IPS DF 4.7 (cell line): ENCODE results near the gene RNASET2.
"Not testable (repeated sequence)": the region's sequence is repeated elsewhere in the genome, so short reads cannot be mapped to it uniquely, and the experiment has no call there.

ENCODE experiments used
- DNase-seq: peaks from one replicate; pipeline ENCODE4 v3.0.0-alpha.2; 2013; ENCODE audit warnings: low spot score; ENCODE audit errors: extremely low read depth

The RNASET2 gene

DNA sequence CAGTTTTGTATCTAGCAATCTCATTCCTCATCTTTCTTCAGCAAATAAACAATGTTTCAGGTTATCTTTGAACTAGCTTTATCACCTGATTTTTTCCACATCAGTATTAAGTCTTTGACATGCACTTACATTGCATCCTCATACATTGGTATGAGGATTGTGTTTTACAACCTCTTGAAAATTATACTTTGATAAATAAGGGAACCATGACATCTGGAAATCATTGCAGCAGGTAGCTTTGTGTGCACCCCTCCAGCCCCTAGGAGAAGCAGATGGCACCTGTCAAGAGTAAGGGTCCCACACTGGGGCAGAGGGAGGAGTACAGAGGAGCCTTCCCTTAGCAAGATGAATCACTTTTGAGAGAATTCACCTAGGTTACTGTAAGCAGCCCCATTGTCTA is 13.7 kb upstream of the RNASET2 start:
- DNase-seq: no peak

DNA sequence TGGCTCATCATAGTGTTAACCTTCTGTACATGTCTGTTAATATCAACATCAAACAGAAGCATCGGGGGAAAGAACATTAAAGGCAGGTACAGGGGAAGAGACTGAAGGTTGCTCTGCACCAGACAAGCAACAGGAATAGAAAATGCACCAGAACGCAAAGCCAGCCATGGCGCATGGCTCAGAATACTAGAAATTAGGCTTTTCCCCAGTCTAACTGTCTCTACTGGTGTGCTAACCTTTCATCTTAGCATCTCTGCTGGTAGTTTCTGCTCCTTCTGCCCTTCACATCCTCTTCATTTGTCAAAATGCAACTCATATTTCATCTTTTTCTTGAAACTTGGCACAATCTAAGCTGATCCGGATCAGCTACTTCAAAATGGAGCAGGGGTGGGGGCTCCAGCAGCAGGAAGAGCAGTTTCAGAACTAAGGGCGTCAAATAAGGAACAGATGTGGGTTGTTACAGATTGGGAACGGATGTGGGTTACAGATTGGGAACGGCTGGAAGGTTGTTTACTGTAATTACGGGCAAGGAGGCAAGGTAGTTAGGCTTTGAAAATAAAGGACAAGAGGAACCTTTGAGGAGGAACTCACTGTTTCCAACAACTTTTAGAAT is 13.1 kb upstream of the RNASET2 start:
- no peak for DNase-seq

DNA sequence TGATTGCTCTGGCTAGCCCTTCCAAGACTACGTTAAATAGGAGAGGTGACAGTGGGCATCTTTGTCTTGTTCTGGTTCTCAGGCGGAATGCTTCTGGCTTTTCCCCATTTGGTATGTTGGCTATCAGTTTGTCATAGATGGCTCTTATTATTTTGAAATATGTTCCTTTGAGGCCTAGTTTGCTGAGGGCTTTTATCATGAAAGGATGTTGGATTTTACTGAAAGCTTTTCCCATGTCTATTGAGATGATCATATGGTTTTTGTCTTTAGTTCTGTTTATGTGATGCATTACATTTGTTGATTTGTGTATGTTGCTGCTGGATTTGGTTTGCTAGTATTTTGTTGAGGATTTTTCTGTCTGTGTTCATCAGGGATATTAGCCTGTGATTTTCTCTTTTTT is 9.9 kb upstream of the RNASET2 start:
- no peak for DNase-seq

DNA sequence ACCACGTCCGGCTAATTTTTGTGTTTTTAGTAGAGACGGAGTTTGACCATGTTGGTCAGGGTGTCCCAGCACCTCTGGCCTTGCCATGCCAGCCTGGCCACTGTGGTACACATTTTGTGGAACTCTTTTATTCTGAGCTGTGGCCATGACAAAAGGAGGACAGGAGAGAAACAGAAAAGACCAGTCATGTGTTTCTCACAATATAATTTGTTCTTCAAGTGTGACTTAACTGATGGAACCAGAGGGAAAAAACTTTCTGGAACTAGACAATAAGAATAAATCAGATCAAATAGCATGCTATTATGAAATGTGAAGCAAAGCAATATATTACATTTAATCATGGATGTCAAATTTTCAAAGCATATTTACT is 4.2 kb upstream of the RNASET2 start:
- DNase-seq: no peak

DNA sequence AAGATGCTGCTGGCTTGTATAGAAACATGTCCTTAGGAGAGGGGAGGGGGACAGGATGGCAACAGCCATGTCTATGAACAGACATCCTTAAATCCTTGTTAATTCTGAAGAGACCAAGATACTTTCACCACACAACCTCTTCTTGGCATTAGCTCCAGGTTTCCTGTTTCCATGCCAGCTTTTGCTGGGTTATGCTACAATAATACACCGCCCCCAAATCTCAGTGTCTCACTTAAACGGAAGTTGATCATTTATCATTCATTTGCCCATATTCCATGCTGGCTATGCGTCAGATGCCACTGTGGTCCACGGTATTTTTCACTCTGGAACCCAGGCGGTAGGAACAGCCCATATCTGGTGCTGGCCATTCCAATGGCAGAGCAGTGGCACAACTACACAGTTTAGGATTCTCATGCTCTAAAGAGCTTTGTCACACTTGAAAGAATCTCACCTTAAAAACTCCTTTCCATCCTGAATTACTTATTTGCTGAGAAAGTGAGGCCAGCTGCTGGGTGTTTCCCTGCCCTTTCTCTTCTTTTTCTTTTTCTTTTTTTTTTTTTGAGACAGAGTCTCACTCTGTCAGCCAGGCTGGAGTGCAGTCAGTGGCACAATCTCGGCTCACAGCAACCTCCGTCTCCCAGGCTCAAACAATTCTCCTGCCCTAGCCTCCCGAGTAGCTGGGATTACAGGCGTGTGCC is 3.7 kb upstream of the RNASET2 start:
- DNase-seq: no peak

DNA sequence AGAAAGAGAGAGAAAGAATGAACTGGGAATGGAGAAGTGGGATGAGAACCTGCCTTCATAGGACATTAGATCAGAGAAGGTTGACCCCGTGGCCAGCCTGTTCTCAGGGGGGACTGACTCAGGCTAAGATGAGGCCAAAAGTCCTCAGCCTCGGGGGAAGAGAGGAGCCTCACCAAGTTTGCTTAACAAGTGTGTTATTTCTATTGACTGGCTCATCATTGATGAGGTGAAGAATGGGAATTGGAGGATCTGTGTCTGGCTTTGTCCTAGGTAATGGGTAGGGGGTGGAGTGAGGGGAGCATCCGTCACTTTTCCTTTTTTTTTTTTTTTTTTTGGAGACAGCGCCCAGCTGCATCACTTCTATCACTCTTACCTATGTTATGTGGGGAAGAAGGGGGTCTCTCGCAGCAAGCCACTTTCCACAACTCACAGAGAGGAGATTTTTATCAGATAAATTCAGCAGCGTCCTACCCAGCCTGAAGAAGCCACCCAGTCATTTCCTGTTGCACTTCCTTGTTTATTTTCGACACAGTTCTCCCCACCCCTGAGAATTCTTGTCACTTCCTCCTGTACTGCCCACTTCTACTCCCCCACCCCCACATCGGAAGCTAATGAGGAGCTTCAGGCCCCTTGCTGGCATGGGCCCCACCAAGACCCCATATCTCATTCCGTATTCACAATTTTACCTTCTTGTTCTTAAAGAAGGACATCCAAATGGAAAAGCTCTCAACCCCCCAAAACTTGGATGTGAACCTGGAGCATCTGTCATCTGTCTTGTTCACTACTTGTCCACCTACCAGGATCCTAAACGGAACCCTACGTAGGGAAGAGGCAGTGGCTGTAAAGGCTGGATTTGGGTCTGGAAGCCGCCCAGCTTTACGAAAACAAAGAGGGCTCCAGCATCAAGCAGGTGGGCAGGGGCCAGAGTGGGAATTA is 2.8 kb upstream of the RNASET2 start:
- DNase-seq: no peak

DNA sequence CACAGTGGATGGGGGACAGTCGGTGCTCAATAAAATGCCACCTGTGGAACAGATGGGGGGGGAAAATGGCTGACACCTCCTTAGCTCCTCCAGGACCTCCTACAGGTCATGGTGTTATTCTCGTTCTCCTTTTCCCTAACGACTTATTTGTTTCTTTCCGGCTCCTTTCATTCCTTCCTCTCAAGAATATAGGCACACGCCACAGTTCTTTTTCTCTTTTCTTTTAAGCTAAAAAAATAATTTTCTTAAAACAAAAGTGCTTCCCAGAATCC is 1.4 kb upstream of the RNASET2 start:
- DNase-seq: no peak

DNA sequence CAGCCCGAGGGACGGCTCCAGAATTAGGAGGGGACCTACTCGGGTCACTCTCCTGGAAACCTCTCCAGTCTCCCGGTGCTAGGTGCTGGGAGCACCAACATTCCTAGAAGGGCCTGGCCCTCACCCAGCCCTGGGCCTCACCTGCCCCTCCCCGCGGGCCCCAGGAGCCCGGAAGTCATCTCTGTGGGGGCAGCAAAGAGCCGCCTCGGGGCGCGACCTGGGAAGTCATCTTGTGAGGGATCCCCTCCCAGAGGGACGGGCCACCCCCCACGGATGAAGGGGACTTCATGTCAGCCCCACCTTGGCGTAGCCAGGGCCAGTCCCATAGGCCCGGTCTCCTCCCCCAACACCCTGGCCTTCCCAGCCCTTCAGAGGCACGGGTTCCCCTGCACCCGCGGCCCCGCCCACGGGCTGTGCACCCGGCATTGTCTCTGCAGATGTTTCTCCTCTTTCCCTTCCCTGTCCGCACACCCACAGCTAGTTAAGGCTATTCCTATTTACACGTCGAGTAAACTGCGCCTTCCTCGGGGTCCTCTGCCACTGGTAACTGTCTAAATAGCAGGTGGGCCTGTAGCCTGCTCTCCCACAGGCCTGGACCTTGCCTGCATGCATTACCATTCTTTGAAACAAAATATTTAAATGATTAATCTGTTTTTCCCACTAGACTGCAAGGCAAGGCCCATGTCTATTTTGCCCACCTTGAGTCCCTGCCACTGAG is 896 bp upstream of the RNASET2 start:
- DNase-seq: no peak

DNA sequence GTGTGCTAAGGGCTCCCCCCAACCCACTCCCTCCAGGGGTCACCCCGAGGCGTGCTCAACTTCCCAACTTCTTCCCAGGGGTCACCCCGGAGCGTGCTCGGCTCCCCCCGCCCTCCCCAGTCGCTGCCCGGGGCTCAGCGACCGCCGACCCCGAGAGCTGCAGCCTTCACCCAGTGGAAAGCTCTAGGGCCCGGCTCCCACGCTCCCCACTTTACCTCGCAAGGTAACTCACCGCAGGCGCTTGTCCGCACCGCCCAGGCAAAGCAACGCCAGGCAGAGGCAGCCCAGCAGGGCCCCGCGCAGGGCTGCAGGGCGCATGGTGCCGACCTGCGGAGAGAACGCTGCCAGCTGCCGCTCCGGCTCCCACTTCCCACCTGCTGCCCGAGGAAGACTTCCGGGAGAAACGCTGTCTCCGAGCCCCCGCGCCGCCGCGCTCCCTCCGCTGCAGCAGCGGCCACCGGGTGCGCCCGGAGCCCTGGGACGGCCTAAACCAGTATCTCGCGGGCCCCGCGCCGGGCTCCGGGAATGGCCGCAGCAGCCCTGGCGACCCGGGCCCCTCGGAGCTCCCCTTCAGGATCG is 396 bp downstream of the RNASET2 start:
- DNase-seq: no peak

DNA sequence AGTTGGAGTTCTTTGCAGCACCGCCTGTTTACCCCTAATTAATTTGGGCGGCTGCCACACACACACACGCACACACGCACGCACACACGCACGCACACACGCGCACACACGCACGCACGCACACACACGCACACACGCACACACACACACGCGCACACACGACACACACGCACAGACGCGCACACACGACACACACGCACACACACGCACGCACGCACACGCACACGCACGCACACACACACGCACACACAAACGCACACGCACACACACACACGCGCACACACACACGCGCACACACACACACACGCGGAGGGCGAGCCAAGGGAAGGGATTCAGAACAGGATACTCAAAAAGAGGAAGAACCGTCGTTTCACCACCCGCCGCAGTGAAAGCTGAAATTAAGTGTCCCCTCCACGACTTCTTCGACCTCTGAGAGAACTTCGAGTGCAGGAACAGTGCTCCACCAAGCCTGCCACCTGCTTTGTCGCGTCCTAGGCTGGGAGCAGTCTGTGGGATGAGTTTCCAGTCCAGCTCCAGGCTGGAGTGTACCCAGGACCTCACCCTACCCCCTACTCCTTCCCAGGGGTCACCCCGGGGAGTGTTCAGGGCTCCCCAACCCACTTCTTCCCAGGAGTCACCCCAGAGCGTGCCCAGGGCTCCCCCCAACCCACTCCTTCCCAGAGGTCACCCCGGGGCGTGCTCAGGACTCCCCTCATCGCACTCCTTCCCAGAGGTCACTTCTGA is 1.1 kb downstream of the RNASET2 start:
- no peak for DNase-seq

DNA sequence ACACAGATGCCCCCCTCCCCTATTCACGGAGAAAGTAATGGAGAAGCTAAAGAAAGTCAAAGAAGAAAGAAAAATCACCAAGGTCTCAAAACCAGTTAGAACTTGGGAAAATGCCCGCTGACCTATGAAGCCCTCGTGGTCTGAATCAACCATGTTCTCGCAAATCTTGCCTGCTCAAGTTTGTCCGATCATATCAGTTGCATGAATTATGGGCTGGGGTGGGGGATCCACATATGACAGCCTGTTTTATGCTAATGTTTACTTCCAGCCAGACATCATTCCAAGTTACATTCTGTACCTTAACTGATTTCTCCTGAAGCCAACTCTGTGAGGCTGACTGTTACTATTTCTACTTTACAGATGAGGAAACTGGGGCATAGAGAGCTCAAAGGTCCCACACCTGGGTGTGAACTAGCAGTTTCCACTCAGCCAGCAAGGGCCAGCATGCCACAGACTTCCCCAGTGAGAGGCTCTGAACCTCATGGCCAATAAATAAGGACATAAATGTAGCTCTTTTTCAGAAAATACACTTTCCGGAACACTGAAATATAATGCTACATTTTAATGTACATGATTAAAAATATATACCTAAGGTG is 2.1 kb downstream of the RNASET2 start:
- DNase-seq: no peak

DNA sequence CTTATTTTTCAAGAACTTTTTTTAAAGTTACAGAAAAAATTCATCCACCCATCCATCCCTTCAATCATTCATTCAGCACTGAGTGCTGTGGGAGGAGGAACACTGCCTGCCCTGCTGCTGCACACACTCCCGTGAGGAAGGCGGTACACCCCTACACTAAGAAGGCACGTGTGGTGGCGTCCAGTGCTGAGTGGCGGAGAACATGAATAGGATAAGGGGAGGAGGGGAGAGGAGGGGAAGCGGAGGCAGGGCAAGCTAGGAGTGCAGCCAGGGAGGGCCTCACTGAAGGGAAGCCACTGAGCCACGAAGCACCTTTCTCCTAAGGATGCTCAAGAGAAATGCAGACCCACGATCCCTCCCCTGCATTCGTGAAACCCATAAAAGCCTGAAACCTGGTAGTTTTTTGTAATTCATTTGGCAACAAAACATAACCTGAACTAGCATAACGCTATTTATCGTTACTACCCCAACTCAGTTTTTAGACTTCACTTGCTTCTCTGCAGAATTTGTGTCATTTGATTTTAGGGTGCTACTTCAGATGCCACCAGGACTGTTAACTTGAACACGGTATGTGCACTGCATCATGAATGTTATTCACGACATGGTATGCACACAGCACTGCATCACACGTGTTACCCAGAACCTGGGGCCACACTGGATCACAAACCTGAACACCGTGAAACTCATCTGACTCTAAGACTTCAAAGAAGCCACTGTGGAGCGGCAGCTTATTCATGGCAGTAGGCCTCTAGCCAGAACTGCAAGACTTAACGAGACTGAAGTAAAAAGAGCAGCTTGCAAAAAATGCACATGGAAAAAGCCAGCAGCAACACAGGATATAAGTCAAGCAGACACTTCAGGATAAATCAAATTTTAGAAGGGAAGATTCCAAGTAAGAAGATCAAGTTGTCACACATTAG is 3.5 kb downstream of the RNASET2 start:
- no peak for DNase-seq

DNA sequence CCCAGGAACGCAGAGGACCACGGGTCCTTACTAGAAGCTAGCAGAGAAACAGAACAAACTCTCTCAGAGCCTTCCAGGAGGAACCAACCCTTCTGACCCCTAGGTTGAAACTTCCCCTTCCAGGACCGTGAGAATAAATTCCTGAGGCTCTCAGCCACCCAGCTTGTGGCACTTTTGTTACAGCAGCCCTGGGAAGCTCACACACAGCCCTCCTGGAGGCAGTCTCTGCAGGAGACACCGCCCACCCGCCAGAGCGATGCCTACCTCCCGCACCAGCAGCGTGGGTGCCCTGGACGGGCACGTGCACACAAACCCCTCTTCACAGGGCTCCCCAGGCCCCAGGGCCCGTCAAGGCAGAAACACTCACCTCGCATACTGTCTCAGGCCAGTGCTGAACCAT is 4.2 kb downstream of the RNASET2 start:
- DNase-seq: no peak

DNA sequence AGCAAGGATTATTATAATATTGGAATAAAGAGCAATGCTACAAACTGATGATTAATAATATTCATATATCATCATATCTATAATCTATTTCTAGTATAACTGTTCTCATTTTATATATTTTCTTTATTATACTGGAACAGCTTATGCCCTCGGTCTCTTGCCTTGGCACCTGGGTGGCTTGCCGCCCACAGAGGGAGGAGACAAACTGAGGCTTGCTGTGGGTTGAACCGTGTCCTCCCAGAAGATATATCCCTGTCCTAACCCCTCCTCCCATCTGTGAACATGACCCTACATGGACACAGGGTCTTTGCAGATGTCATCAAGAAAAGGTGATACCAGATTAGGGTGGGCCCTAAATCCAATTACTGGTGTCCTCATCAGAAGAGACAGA is 4.7 kb downstream of the RNASET2 start:
- no peak for DNase-seq

DNA sequence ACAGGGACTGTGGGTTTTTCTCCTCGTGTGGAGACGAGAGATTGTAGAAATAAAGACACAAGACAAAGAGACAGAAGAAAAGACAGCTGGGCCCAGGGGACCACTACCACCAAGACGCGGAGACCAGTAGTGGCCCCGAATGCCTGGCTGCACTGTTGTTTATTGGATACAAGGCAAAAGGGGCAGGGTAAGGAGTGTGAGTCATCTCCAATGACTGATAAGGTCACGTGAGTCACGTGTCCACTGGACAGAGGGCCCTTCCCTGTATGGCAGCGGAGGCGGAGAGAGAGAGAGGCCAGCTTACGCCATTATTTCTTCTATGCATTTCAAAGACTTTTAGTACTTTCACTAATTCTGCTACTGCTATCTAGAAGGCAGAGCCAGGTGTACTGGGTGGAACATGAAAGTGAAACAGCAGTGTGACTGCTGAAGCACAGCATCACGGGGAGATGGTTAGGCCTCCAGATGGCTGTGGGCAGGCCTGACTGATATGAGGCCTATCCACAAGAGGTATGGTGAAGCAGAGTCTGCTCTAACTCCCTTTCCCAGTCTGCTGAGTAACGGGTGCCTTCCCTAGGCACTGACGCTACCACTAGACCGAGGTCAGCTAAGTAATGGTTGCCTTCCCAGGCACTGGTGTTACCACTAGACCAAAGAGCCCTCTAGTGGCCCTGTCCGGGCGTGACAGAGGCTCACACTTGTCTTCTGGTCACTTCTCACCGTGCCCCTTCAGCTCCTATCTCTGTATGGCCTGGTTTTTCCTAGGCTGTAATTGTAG is 5.3 kb downstream of the RNASET2 start:
- DNase-seq: not testable (repeated sequence)

DNA sequence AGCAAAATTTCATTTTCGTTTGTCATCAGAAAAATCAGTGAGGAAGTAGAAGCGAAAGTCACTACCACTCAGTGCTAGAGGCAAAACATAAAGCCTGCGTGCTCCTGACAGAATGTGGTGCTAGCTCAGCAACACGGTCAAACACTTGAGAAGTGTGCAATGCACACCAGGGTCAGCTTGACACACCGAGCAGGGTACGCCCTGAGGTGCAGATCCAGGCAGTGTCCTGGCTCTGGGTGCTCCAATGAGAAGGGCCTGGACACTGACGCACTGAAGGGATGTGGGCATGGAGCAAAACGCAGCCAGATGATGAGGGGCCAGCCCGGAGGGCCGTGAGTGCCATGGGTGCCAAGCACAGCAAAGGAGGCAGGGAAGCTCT is 5.9 kb downstream of the RNASET2 start:
- DNase-seq: no peak

DNA sequence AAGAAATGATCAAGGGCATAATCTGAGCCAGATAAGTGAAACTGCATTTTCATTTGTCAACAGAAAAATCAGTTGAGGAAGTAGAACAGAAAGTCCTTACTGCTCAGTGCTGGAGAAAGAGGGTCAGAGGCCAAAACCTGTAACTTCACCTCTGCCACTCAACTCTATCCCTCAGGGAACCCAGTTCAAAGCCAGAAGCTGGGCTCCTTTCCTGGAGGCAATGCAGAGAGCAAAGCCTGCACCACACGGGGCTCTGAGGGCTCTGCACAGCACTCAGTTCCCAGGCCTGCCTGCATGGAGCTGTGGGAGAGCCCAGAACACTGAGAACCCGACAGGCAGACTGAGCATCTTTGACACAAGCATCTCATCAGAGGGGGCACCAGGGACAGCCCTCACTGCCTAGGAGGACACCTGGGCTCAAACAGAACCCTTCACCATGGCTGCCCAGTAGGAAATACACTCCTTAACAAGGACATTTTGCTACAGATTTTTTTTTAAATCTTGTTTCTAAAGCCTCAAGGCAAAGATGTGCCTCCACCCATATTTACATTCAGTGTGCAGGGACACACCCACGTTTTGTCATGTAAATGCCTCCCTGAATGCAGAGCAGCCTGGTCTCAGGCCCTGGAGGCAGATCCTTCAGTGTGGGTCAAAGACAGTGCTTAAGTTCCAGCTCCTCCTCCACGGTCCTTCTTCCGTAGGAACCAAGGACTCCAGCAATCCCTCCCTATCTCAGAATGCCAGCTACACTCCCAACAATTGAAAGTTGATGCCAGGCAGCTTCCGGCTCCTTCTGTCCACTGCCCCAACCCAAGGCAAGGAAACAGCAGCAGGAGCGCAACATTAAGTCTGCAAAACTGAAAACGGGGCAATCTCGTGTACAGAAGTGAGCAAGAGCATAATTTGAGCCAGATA is 6.6 kb downstream of the RNASET2 start:
- no peak for DNase-seq

DNA sequence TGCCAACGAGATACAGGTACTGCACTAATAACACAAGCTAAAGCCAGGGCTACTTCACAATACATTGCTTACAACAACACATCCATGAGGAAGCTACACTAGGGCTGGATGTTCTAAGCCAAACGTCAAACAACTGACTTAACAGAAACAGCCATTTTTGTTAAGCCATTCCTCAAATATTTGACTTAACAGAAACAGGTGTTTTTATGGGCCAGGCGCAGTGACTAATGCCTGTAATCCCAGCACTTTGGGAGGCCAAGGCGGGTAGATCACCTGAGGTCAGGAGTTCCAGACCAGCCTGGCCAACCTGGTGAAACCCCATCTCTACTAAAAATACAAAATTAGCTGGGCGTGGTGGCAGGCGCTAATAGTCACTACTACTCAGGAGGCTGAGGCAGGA is 7.6 kb downstream of the RNASET2 start:
- DNase-seq: not testable (repeated sequence)
